Esophagus muscularis mucosa (tissue), 3 donors: ENCODE data around the gene KRT37.

Experiments used
- POLR2A ChIP-seq: fragments of 450-650 bp; IDR thresholded peaks from one replicate; pipeline ENCODE4 v1.6.1; 2017; ENCODE audit warnings: antibody characterized with exemption, moderate library complexity, mild to moderate bottlenecking, low read depth
- POLR2AphosphoS5 ChIP-seq, 2 donors: sonication (generic); formaldehyde crosslinking; IDR thresholded peaks; one replicate each; pipeline ENCODE4 v1.6.1; 2017; ENCODE audit warnings: antibody characterized with exemption in 2 of 2
- TF ChIP-seq, protein P1 (sequence below), 3 experiments: fragments of 200-600 bp in 2 of 3; fragments of 450-650 bp in 1 of 3; sonication (generic) in 2 of 3; IDR thresholded peaks; one replicate each; pipeline ENCODE4 v1.5.1; 2017 to 2019; ENCODE audit warnings: antibody characterized with exemption in 3 of 3, mild to moderate bottlenecking in 2 of 3, moderate library complexity in 1 of 3

DNA sequence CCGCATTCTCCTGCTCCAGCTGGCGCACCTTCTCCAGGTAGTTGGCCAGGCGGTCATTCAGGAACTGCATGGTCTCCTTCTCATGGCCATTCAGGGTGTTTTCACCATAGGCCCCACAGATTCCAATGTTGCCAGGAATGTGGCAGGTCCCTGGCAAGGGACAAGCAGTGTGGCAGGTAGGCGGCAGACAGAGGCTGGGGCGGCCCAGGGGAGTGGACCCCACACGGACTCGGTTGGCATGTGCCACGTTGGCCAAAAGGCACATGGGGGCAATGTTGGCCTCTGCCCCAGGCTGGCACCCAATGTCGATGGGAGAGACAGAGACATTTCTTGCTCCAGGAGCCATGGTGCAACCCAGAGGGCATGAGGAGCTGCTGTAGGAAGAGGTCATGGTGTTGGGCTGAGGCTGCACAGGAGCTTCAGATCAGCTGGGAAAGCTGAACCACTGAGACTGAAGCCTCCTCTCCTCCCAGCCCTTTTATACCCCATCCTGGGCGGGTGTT, 16.2 kb upstream of the KRT37 start, which contains the start of gene KRT38:
- TF ChIP-seq POLR2AphosphoS5 (IDR thresholded peaks at IDR 0.05) (no peak), POLR2A (no peak)
- TF ChIP-seq, protein P1, sequence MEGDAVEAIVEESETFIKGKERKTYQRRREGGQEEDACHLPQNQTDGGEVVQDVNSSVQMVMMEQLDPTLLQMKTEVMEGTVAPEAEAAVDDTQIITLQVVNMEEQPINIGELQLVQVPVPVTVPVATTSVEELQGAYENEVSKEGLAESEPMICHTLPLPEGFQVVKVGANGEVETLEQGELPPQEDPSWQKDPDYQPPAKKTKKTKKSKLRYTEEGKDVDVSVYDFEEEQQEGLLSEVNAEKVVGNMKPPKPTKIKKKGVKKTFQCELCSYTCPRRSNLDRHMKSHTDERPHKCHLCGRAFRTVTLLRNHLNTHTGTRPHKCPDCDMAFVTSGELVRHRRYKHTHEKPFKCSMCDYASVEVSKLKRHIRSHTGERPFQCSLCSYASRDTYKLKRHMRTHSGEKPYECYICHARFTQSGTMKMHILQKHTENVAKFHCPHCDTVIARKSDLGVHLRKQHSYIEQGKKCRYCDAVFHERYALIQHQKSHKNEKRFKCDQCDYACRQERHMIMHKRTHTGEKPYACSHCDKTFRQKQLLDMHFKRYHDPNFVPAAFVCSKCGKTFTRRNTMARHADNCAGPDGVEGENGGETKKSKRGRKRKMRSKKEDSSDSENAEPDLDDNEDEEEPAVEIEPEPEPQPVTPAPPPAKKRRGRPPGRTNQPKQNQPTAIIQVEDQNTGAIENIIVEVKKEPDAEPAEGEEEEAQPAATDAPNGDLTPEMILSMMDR (IDR thresholded peaks at IDR 0.05) = no peak
